ENCODE data around the gene CFAP206.

CFAP206 gene

DNA sequence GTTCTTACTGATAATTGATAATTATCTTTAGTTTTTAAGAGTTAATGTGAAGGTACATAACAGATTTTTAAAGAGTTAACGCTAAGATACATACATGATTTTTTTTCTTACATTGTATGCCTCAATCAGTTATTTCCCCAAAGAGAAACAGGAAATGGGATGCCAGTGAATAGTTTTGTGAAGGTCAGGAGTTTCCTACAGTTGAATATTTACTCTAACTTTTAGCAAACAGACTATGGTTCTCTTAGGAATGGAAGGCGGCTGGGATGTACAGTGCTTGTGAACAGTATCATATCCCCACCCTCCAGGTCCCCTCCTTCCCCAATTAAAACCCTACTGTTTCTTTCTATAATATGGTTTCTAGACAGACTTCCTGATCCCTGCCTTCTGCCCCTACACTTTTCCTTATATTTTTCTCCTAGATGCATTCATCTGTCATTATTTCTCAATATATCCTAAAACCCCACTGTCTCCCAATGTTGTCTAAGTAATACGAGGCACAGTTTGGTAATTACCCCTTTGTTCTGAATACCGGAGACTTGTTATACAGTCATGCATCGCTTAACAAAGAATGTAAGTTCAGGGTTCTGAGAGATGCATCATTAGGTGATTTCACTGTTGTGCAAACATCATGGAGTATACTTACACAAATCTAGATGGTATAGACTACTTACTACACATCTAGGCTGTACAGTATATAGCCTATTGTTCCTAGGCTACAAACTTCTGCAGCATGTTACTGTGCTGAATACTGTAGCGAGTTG lies 94.2 kb downstream of the CFAP206 start:
- Histone ChIP-seq H3K9me3 (ENCODE audit: insufficient read depth, low read length) (no peaks in the 10 kb centered on the region), H3K36me3 (replicated peaks; ENCODE audit: low read depth, low read length) (no peaks in the 10 kb centered on the region), H3K4me3 (ENCODE audit: low read length) (no peak overlapping the region), H3K4me1 (ENCODE audit: low read length) (no peaks in the 10 kb centered on the region), H3K79me2 (ENCODE audit: low read length) (no peaks in the 10 kb centered on the region), H3K27me3 (ENCODE audit: low read depth, low read length) (no peaks in the 10 kb centered on the region), H3K4me2 (ENCODE audit: low read length) (no peak overlapping the region), H4K20me1 (ENCODE audit: insufficient read depth, low read length) (no peaks in the 10 kb centered on the region), H3K27ac (ENCODE audit: low read length) (no peak overlapping the region), H3K9ac (ENCODE audit: low read length) (no peak overlapping the region), H2AFZ (ENCODE audit: low read depth, low read length) (no peak overlapping the region)
- no peak for TF ChIP-seq EZH2phosphoT487 (IDR thresholded peaks at IDR 0.05; ENCODE audit: low read depth)
- TF ChIP-seq, protein P1, sequence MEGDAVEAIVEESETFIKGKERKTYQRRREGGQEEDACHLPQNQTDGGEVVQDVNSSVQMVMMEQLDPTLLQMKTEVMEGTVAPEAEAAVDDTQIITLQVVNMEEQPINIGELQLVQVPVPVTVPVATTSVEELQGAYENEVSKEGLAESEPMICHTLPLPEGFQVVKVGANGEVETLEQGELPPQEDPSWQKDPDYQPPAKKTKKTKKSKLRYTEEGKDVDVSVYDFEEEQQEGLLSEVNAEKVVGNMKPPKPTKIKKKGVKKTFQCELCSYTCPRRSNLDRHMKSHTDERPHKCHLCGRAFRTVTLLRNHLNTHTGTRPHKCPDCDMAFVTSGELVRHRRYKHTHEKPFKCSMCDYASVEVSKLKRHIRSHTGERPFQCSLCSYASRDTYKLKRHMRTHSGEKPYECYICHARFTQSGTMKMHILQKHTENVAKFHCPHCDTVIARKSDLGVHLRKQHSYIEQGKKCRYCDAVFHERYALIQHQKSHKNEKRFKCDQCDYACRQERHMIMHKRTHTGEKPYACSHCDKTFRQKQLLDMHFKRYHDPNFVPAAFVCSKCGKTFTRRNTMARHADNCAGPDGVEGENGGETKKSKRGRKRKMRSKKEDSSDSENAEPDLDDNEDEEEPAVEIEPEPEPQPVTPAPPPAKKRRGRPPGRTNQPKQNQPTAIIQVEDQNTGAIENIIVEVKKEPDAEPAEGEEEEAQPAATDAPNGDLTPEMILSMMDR (IDR thresholded peaks at IDR 0.05; ENCODE audit: low read depth, low read length): no peak

DNA sequence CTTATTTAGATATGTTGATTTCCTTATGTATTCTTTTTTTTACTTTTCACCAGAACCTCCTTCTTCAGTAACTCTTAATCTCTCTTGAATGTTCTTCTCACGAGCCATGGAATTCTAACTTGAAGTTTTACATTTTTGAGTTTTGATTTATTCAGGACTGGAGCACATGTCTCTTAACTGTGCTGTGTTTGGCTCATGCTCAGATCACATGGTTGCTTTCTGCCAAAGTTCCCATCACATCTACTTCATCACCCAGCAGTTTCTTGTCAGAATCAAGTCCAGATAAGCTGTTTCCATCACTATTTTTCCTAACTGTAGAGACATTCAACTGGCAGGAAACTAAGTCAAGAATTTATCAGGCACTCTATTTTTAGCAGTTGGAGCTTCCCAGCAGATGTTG lies 96.7 kb downstream of the CFAP206 start:
- Histone ChIP-seq H3K4me3 (ENCODE audit: low read length) (no peak overlapping the region), H3K4me1 (ENCODE audit: low read length) (no peaks in the 10 kb centered on the region), H3K27me3 (ENCODE audit: low read depth, low read length) (no peaks in the 10 kb centered on the region), H3K4me2 (ENCODE audit: low read length) (no peak overlapping the region), H3K9ac (ENCODE audit: low read length) (no peak overlapping the region), H3K79me2 (ENCODE audit: low read length) (no peaks in the 10 kb centered on the region), H3K9me3 (ENCODE audit: insufficient read depth, low read length) (no peaks in the 10 kb centered on the region), H3K36me3 (replicated peaks; ENCODE audit: low read depth, low read length) (peaks cover 3% of the 10 kb centered on the region), H3K27ac (ENCODE audit: low read length) (no peak overlapping the region), H4K20me1 (ENCODE audit: insufficient read depth, low read length) (no peaks in the 10 kb centered on the region), H2AFZ (ENCODE audit: low read depth, low read length) (no peak overlapping the region)
- TF ChIP-seq EZH2phosphoT487 (IDR thresholded peaks at IDR 0.05; ENCODE audit: low read depth): no peak
- TF ChIP-seq, protein P1 (IDR thresholded peaks at IDR 0.05; ENCODE audit: low read depth, low read length): no peak
